IMR-90 (cell line): ENCODE results near the gene ZNF277. TPM values are rescaled to one million over a fixed set of nuclear protein-coding genes. Genes with fewer than 3 reads are reported as not detected.

ENCODE experiments used
- ATAC-seq: fragments of 200-7000 bp; cut with Tn5 transposase; 2 replicates; pipeline ENCODE4 v1.9.1; 2020; ENCODE audit warnings: low read depth, mild to moderate bottlenecking, moderate library complexity
- BruUV-seq: library from RNA; stranded (reverse); fragments of 400-500 nt; replicated peaks from 2 replicates; lab custom pipeline; 2021; lab: Mats Ljungman, UMichigan
- CTCF ChIA-PET: fragments of 300-600 bp; formaldehyde crosslinking; extraction: SDS; loops from one replicate; lab custom pipeline; 2021; ENCODE audit warnings: antibody characterized with exemption; lab: Yijun Ruan, JAX
- POLR2A ChIA-PET: fragments of 300-600 bp; sonication (Branson Sonifier 250); formaldehyde crosslinking; loops from one replicate; lab custom pipeline; 2022; ENCODE audit warnings: antibody characterized with exemption; ENCODE audit not compliant: unreplicated experiment; lab: Charles Lee
- DNase-seq: peaks from one replicate; pipeline ENCODE4 v3.0.0; 2013
- H2AFZ ChIP-seq: replicated peaks from 2 replicates; pipeline ENCODE3; 2013; ENCODE audit warnings: low read length, mild to moderate bottlenecking; ENCODE audit not compliant: poor library complexity
- H2AK5ac ChIP-seq: 2 replicates; pipeline ENCODE4 v1.6.1; 2013; ENCODE audit warnings: low read depth, low read length, inconsistent platforms
- H2AK9ac ChIP-seq: replicated peaks from 2 replicates; pipeline ENCODE3; 2013; ENCODE audit warnings: mild to moderate bottlenecking, low read depth, low read length, moderate library complexity; ENCODE audit not compliant: poor library complexity
- H2BK120ac ChIP-seq: 2 replicates; pipeline ENCODE4 v1.6.1; 2013; ENCODE audit warnings: low read depth, low read length, inconsistent platforms
- H2BK15ac ChIP-seq: 3 replicates; pipeline ENCODE4 v1.6.1; 2013; ENCODE audit warnings: low read depth, low read length, inconsistent platforms
- H2BK20ac ChIP-seq: 2 replicates; pipeline ENCODE4 v1.6.1; 2013; ENCODE audit warnings: low read depth, mild to moderate bottlenecking, inconsistent platforms, low read length, moderate library complexity
- H2BK5ac ChIP-seq: 2 replicates; pipeline ENCODE4 v1.6.1; 2013; ENCODE audit warnings: mild to moderate bottlenecking, low read depth, low read length, inconsistent platforms; ENCODE audit not compliant: poor library complexity, severe bottlenecking
- H3K14ac ChIP-seq: replicated peaks from 2 replicates; pipeline ENCODE4 v1.6.1; 2013; ENCODE audit warnings: low read depth, low read length, inconsistent platforms
- H3K18ac ChIP-seq: 2 replicates; pipeline ENCODE4 v1.6.1; 2013; ENCODE audit warnings: low read depth, low read length, control low read depth
- H3K23ac ChIP-seq: 2 replicates; pipeline ENCODE4 v1.6.1; 2013; ENCODE audit warnings: low read depth, low read length, inconsistent platforms
- H3K27ac ChIP-seq: 2 replicates; pipeline ENCODE4 v1.5.1; 2013; ENCODE audit warnings: mild to moderate bottlenecking, control low read depth, low read length; ENCODE audit not compliant: insufficient read depth
- H3K27me3 ChIP-seq: 2 replicates; pipeline ENCODE4 v1.6.1; 2013; ENCODE audit warnings: low read length; ENCODE audit not compliant: control insufficient read depth, insufficient read depth
- H3K36me3 ChIP-seq: 2 replicates; pipeline ENCODE4 v1.6.1; 2013; ENCODE audit warnings: low read length, mixed read lengths; ENCODE audit not compliant: control insufficient read depth, insufficient read depth
- H3K4ac ChIP-seq: 2 replicates; pipeline ENCODE4 v1.6.1; 2013; ENCODE audit warnings: low read depth, low read length, inconsistent platforms
- H3K4me1 ChIP-seq: 2 replicates; pipeline ENCODE4 v1.6.1; 2013; ENCODE audit warnings: low read length, mixed read lengths; ENCODE audit not compliant: control insufficient read depth, insufficient read depth
- H3K4me2 ChIP-seq: 2 replicates; pipeline ENCODE4 v1.6.1; 2013; ENCODE audit warnings: low read depth, mild to moderate bottlenecking, control low read depth, low read length, moderate library complexity
- H3K4me3 ChIP-seq: 2 replicates; pipeline ENCODE4 v1.5.1; 2013; ENCODE audit warnings: low read depth, mild to moderate bottlenecking, control low read depth, low read length, moderate library complexity; ENCODE audit not compliant: insufficient read depth
- H3K56ac ChIP-seq: 2 replicates; pipeline ENCODE4 v1.6.1; 2013; ENCODE audit warnings: low read length, inconsistent platforms; ENCODE audit not compliant: insufficient read depth; ENCODE audit errors: extremely low read depth
- H3K79me1 ChIP-seq, 2 experiments: 2 replicates each; pipeline ENCODE4 v1.6.1; 2013; ENCODE audit warnings: low read length in 2 of 2, inconsistent platforms in 1 of 2, low read depth in 1 of 2
- H3K9ac ChIP-seq: 2 replicates; pipeline ENCODE4 v1.6.1; 2013; ENCODE audit warnings: low read depth, low read length, control low read depth
- H3K9me1 ChIP-seq: 2 replicates; pipeline ENCODE4 v1.6.1; 2013; ENCODE audit warnings: low read length, inconsistent platforms; ENCODE audit not compliant: insufficient read depth
- H3K9me3 ChIP-seq: 2 replicates; pipeline ENCODE4 v1.6.1; 2013; ENCODE audit warnings: low read length; ENCODE audit not compliant: control insufficient read depth, insufficient read depth
- H4K20me1 ChIP-seq: 2 replicates; pipeline ENCODE4 v1.6.1; 2013; ENCODE audit warnings: low read length, inconsistent platforms; ENCODE audit not compliant: insufficient read depth
- H4K5ac ChIP-seq: 2 replicates; pipeline ENCODE4 v1.6.1; 2013; ENCODE audit warnings: mild to moderate bottlenecking, low read depth, low read length, control low read depth
- H4K8ac ChIP-seq, 2 experiments: 2 replicates each; pipeline ENCODE4 v1.6.1; 2013; ENCODE audit warnings: low read depth in 2 of 2, low read length in 2 of 2, control low read depth in 1 of 2, inconsistent platforms in 1 of 2
- H4K91ac ChIP-seq: 2 replicates; pipeline ENCODE4 v1.6.1; 2013; ENCODE audit warnings: low read depth, low read length, inconsistent platforms; ENCODE audit not compliant: insufficient read depth
- BHLHE40 ChIP-seq: fragments of 150-350 bp; IDR thresholded peaks from 2 replicates; pipeline ENCODE4 v1.6.1; 2016; ENCODE audit warnings: mild to moderate bottlenecking, low read depth, low read length
- CTCF ChIP-seq: conservative IDR thresholded peaks from 2 replicates; pipeline ENCODE4 v1.5.1; 2012; ENCODE audit warnings: mild to moderate bottlenecking, low read depth, low read length, improper control_type of control experiment
- RAD21 ChIP-seq: IDR thresholded peaks from 2 replicates; pipeline ENCODE4 v1.6.1; 2012; ENCODE audit warnings: low read length, improper control_type of control experiment
- RCOR1 ChIP-seq: IDR thresholded peaks from 2 replicates; pipeline ENCODE4 v1.6.1; 2012; ENCODE audit warnings: mild to moderate bottlenecking, low read length, improper control_type of control experiment; ENCODE audit not compliant: insufficient replicate concordance
- RFX5 ChIP-seq: IDR thresholded peaks from 2 replicates; pipeline ENCODE4 v1.8.0; 2012; ENCODE audit warnings: low read depth, mild to moderate bottlenecking, low read length, moderate library complexity
- SMC3 ChIP-seq: fragments of 150-350 bp; IDR thresholded peaks from 2 replicates; pipeline ENCODE4 v1.6.1; 2016; ENCODE audit warnings: low read depth, mild to moderate bottlenecking, antibody characterized with exemption, low read length, moderate library complexity
- WGBS, 2 experiments: methylation state at CpG; one replicate each; pipeline versions ENCODE4 v1.1.5 to v1.1.7; 2013; ENCODE audit warnings: missing lambda C conversion rate in 2 of 2; ENCODE audit not compliant: insufficient read length in 1 of 2; ENCODE audit errors: extremely low coverage in 2 of 2; 5-methylcytosine and 5-hydroxymethylcytosine counted together
- dilution Hi-C: fragments of 300-500 bp; cut with HindIII; formaldehyde crosslinking; loops from one replicate; pipeline ENCODE4 v1.14.3; 2018; ENCODE audit warnings: low sequenced_read_pairs; ENCODE audit not compliant: unreplicated experiment
- in situ Hi-C: fragments of 300-500 bp; cut with MboI; formaldehyde crosslinking; loops from 3 replicates; pipeline ENCODE4 v1.14.3; 2019; ENCODE audit warnings: low sequenced_read_pairs, inconsistent platforms, mixed read lengths
- intact Hi-C: fragments of 100-400 bp; cut with micrococcal nuclease; formaldehyde crosslinking; loops from 2 replicates; pipeline ENCODE4 v1.10.0; 2022
- polyA plus RNA-seq, 3 experiments: library from polyadenylated mRNA; depleted of rRNA; stranded (reverse); fragments of >200 nt; gene quantifications; 2 replicates each; pipeline ENCODE4 v1.2.3, GENCODE V29; 2012; ENCODE audit warnings: low replicate concordance in 1 of 3
- total RNA-seq: library from RNA; depleted of rRNA; stranded (reverse); fragments of >200 nt; gene quantifications from 2 replicates; pipeline ENCODE4 v1.2.3, GENCODE V29; 2012

ZNF277 gene
- total and polyA plus RNA-seq, 2 of the 4 experiments (the other 2 are of a cell fraction), result 7.3 to 21.3 TPM

DNA sequence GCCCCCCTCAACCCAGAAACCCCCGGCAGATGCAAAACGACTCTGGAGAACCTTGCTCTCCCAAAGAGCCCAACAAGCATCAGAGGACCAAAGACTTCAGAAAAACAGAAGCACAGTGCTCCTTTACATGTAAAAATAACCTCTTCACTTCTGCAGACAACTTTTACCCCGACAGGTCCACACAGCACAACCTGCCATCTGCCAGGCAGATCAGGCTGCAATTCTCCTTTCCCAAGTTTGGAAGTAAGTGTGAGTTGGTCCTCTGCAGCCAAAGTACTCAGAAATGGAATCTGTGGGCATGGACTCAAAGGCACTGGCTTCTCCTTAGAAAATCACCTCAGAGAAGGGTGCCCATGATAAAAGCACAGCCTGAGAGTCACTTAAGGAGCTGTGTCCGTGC lies 26.3 kb upstream of the ZNF277 start:
- Histone ChIP-seq H4K91ac (no peak overlapping the region), H3K79me1 (peaks cover 12 to 36% of the 10 kb centered on the region in 2 experiments), H2AFZ (no peak overlapping the region), H3K9me3 (no peaks in the 10 kb centered on the region), H3K27me3 (no peaks in the 10 kb centered on the region), H3K14ac (no peak overlapping the region), H4K8ac (no peak overlapping the region), H3K9me1 (peaks cover 11% of the 10 kb centered on the region; the same call in 1 of the 2 replicates), H2BK5ac (no peak overlapping the region), H3K56ac (no peak overlapping the region), H2BK120ac (no peak overlapping the region), H2BK15ac (no peak overlapping the region; the same call in 2 of the 3 replicates), H3K4me3 (no peak overlapping the region), H3K4me1 (peaks cover 2% of the 10 kb centered on the region; the same call in 1 of the 2 replicates), H3K18ac (no peak overlapping the region), H3K4ac (no peak overlapping the region), H3K23ac (no peak overlapping the region), H4K20me1 (no peaks in the 10 kb centered on the region), H4K5ac (no peak overlapping the region), H3K4me2 (no peak overlapping the region), H2AK9ac (no peak overlapping the region), H3K36me3 (no peaks in the 10 kb centered on the region), H2AK5ac (no peak overlapping the region), H3K27ac (no peak overlapping the region), H3K9ac (no peak overlapping the region), H2BK20ac (no peak overlapping the region)
- BruUV-seq, result no TSS peak
- ChIA-PET CTCF (no interaction called here), POLR2A (no interaction called here)
- in situ Hi-C loops, result no loop called here
- intact Hi-C loops, result no loop called here
- DNase-seq (no peak), ATAC-seq (no peak)
- WGBS, 2 experiments, result no CpG with 5 or more reads among the region's 4 CpGs
- dilution Hi-C loops, result no loop called here
- TF ChIP-seq BHLHE40 (no peak), RFX5 (no peak), RAD21 (no peak), CTCF (no peak), RCOR1 (no peak), SMC3 (no peak)
